Heart left ventricle (tissue), 13 donors: Measurements from ENCODE around the gene CDH6.

Experiments
- POLR2A ChIP-seq, 2 donors: fragments of 450-650 bp; IDR thresholded peaks; one replicate each; pipeline ENCODE4 v1.6.1; 2017; ENCODE audit warnings: antibody characterized with exemption in 2 of 2, mild to moderate bottlenecking in 2 of 2, moderate library complexity in 2 of 2
- TF ChIP-seq, protein P1 (sequence below), 12 donors: fragments of 200-600 bp; sonication (generic) in 4 of 12; IDR thresholded peaks; one replicate each; pipeline versions ENCODE4 v1.5.0 to v1.8.0; 2018 to 2022; ENCODE audit warnings: antibody characterized with exemption in 12 of 12, mild to moderate bottlenecking in 5 of 12
- donor health status: ischemic (EF 13 %, LVEDD 7.1; RV severe dilation, severe dysfunction).
- donor health status: DM: no; HTN: yes; CAD: no.
- donor health status: DM: no; HTN: no; CAD: no.
- donor health status: ischemic (EF 25% LVEDD 6.9; RV normal size, moderate dysfunction).
- donor health status: ischemic (EF 25% LVEDD 5.7; RV mildly dilated, moderate dysfunction).
- donor health status: ischemic (EF 35%, LVEDD 5.7; RV mildly dilated, moderate dysfunction).
- donor health status: nonischemic (EF 11% LVEDD 7.7; RV severe dilation, severe dysfunction).
- donor health status: DM: yes; HTN: yes; CAD: no.
- donor health status: PGD.
- donor health status: ischemic (EF 29% LVEDD 5.4; RV normal size, mild dysfunction).
- donor health status: nonischemic (EF 23%, LVEDD 6.1; RV moderate dilation, normal function).

DNA sequence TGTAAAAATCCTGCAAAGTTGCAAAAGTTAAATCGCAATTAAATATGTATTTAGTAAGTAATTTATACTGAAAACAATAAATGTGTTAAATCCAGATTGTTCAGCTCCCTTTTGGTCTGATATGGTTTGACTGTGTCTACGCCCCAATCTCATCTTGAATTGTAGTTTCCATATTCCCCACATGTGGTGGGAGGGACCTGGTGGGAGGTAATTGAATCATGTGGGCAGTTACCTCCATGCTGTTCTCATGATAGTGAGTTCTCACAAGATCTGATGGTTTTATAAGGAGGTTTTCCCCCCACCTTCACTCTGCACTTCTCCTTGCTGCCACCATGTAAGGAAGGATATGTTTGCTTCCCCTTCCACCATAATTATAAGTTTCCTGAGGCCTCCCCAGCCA, 140.0 kb downstream of the CDH6 start:
- TF ChIP-seq, protein P1, sequence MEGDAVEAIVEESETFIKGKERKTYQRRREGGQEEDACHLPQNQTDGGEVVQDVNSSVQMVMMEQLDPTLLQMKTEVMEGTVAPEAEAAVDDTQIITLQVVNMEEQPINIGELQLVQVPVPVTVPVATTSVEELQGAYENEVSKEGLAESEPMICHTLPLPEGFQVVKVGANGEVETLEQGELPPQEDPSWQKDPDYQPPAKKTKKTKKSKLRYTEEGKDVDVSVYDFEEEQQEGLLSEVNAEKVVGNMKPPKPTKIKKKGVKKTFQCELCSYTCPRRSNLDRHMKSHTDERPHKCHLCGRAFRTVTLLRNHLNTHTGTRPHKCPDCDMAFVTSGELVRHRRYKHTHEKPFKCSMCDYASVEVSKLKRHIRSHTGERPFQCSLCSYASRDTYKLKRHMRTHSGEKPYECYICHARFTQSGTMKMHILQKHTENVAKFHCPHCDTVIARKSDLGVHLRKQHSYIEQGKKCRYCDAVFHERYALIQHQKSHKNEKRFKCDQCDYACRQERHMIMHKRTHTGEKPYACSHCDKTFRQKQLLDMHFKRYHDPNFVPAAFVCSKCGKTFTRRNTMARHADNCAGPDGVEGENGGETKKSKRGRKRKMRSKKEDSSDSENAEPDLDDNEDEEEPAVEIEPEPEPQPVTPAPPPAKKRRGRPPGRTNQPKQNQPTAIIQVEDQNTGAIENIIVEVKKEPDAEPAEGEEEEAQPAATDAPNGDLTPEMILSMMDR (IDR thresholded peaks at IDR 0.05) = no peak
- TF ChIP-seq POLR2A (IDR thresholded peaks at IDR 0.05) = no peak
